ENCODE results near the gene CHAF1A.

Gene CHAF1A

DNA sequence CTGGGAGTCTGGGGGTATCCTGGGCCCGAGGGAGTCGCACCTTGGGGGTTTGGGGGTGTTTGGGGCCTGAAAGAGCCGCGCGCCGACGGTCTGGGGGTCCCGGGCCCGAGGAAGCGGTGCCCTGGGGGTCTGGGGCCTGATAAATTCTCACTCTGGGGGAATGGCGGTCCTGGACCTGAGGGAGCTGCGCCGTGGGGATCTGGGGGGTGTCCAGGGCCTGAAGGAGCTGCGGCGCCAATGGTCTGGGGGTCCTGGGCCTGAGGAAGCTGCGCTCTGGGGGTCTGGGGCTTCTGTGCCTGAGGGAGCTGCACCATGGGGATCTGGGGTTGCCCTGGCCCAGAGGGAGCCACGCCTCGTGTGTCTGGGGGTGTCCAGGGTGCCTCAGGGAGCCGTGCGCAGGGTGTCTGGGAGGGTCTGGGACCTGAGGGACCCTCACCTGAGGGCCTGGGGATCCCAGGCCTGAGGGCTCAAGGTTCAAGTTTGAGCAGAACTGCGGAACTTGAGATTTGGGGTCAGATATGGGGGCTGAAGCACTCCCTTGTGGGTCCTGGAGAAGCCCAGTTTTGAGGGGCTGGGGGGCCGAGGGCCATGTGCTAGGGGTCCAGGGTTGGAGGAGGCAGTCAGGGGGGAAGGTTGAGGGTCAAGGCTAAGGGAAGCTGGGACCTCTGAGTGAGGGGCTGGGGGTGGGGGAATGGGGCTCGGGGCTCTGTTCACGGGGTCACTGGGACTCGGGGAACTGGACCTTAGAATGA lies 70.7 kb downstream of the CHAF1A start:
- DNase-seq: no peak
- in situ Hi-C loops (cut with MboI; ENCODE audit: low pct_unique_long_range_greater_than_20kb, low sequenced_read_pairs): no loop called here

DNA sequence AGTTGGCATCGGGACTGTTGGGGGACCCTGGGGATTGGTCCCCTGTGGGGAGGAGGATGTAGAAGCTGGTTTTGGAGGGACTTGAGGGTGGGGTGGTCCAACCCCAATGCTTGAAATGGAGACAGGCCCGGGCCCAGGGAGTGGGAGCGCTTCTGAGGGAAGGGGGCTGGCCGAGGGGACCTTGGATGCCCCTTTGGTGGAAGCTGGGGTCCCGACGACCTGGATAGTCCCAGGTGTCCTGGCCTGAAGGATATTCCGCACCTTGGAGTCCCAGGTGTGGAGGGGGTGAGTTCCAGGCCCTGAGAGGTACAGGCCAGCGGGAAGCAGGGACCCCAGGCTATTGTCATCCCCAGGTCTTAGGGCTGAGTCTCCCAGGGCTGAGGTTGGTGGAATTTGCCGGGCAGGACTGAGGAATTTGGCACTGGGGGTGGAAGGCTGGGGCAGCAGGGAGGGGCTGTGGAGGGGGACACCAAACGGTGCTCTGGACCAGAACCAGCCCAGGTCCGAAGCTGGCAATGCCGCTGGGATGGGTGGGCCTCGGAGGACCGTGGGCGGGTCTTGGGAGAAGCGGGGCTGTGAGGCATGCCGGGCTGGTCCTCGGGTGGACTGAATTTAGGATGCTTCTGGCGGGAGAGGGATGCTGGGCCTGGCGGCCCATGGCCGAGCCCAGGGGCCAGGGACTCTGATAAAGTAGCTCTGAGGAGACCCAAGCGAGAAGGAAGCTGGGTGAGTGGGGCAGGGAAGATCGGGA lies 71.5 kb downstream of the CHAF1A start:
- DNase-seq: no peak
- in situ Hi-C loops (cut with MboI; ENCODE audit: low pct_unique_long_range_greater_than_20kb, low sequenced_read_pairs): no loop called here

- in situ Hi-C loops (cut with MboI; ENCODE audit: low pct_unique_long_range_greater_than_20kb, low sequenced_read_pairs): no loop called here
- DNase-seq: no peak
These were observed 72.1 kb downstream of the CHAF1A start for GRCh38 chr19:4474514-4475022.

DNA sequence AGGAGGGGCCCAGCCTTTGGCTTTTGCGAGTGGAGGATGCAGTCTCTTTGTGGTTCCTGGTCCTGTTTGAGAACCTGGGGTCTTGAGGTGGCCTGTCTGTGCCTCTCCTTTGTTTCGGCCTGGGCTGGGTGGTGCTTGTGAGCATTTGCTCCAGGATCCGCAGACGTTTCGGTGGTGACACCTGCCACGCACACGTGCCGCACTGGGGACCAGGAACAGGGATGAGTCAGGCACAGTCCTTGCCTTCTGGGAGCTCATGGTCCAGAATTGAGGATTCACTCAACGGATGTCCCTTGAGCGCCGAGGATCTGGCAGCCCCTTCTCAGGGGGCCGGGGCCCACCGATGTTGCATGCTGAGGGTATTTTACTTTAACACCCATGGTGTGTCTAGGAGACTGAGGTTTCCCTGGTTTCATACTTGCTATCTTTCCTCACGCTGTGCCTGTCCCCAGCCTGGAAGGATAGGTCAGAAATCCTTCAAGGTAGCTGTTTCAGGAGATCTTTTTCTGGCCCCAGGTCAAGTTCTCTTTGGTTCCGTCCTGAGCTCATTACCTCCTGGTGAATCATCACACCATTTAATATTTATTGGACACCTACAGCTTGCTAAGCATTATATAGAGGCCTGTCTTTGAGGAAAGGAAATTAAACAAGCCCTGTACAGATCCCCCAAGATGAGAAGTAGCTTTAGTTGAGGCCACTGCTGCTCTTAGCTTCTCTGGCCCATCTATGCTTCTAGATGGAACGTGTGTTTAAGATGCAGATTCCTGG lies 74.8 kb downstream of the CHAF1A start:
- DNase-seq: no peak
- in situ Hi-C loops (cut with MboI; ENCODE audit: low pct_unique_long_range_greater_than_20kb, low sequenced_read_pairs): no loop called here

- DNase-seq: no peak
- in situ Hi-C loops (cut with MboI; ENCODE audit: low pct_unique_long_range_greater_than_20kb, low sequenced_read_pairs): no loop called here
These were observed 80.4 kb downstream of the CHAF1A start for GRCh38 chr19:4482721-4483364.

DNA sequence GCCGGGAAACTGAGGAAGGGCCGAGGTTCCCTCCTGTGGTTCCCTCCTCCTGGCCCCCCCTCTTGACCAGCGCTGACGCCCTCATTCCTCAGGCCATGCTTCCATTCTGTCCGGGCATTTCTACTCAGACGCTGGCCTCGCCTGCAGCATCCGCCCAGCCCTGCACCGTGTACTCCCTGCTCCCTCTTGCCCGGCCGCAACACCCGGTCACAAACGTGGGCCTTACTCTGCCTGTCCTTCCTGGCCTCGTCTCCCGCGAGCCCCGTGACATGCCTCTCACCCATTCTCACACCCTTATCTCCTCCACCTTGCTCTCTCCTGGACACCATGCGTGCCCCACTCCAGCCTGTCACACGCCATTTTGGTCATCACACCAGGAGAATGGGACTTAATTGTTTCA lies 80.9 kb downstream of the CHAF1A start:
- in situ Hi-C loops (cut with MboI; ENCODE audit: low pct_unique_long_range_greater_than_20kb, low sequenced_read_pairs): no loop called here
- no peak for DNase-seq

DNA sequence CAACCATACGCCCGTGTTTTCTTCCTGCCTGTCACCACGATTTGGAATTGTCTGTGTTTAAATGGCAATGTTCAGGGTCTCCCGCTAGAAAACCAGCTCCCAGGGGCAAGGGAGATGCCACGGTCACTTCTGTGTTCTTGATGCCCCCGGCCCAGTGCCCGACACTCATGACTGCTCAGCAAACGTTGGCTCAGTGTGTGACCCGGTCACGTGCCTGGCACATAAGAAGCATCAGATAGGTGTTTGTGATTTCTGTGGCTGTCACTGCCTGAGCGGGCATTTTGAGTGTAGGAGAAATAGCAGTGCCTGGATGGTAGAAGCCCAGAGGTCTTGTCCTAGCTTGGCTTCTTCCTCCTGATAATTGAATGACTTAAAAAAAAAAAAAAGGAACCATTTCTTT lies 85.1 kb downstream of the CHAF1A start:
- no peak for DNase-seq
- in situ Hi-C loops (cut with MboI; ENCODE audit: low pct_unique_long_range_greater_than_20kb, low sequenced_read_pairs): no loop called here

GRCh38 chr19:4488496-4488895 lies 86.1 kb downstream of the CHAF1A start:
- in situ Hi-C loops (cut with MboI; ENCODE audit: low pct_unique_long_range_greater_than_20kb, low sequenced_read_pairs): no loop called here
- DNase-seq: no peak

GRCh38 chr19:4491446-4491845 lies 89.0 kb downstream of the CHAF1A start:
- DNase-seq: no peak
- in situ Hi-C loops (cut with MboI; ENCODE audit: low pct_unique_long_range_greater_than_20kb, low sequenced_read_pairs): no loop called here

DNA sequence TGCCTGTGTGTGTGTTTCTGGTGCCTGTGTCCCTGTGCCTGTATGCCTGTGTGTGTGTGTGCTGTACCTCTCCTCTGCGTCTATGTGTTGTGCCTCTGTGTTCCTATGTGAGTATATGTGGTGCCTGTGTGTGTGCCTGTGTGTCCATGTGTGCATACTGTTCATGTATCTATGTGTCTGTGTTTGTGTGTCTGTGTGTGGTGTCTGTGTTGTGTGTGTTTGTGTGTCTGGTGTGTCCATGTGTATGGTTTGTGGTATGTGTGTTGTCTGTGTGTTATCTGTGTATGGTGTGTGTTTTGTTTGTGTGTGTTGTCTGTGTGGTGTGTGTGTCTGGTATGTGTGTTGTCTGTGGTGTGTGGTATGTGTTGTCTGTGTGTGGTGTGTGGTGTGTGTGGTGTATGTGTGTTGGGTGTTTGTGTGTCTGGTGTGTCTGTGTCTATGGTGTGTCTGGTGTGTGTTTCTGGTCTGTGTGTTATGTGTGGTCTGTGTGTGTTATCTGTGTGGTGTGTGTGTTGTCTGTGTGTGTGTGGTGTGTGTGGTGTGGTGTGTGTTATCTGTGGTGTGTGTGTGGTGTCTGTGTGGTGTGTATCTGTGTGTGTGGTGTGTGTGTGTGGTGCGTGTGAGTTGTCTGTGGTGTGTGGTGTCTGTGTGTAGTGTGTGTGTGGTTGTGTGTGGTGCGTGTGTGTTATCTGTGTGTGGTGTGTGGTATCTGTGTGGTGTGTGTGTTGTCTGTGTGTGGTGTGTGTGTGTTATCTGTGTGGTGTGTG lies 90.1 kb downstream of the CHAF1A start:
- DNase-seq: no peak
- in situ Hi-C loops (cut with MboI; ENCODE audit: low pct_unique_long_range_greater_than_20kb, low sequenced_read_pairs): no loop called here
